ENCODE results near the gene ITGA5.

GRCh38 chr12:54363618-54364017, 55.4 kb downstream of the ITGA5 start:
- no peak for TF ChIP-seq POLR2A (IDR thresholded peaks at IDR 0.05; ENCODE audit: borderline replicate concordance, extremely low read depth, insufficient read depth, insufficient read length)
- TF ChIP-seq CTCF (IDR thresholded peaks at IDR 0.05 in 2 of 3, conservative IDR thresholded peaks at IDR 0.05 in 1 of 3; ENCODE audit: borderline replicate concordance in 1 of 3, insufficient read depth in 1 of 3, low read depth in 2 of 3, low read length in 2 of 3) = no peak
- no peak for TF ChIP-seq ATF3 (IDR thresholded peaks at IDR 0.05)
- no peak for TF ChIP-seq RAD21 (IDR thresholded peaks at IDR 0.05; ENCODE audit: low read depth)
- no peak for TF ChIP-seq SP1 (IDR thresholded peaks at IDR 0.05; ENCODE audit: low read depth)
